GM21423 (cell line): ENCODE results near the gene S100A12.

ENCODE experiments used
- ATAC-seq: cut with Tn5 transposase; IDR thresholded peaks from one replicate; pipeline ENCODE4 v1.9.1; 2021; ENCODE audit warnings: mild to moderate bottlenecking, moderate library complexity; ENCODE audit not compliant: unreplicated experiment

Gene S100A12

GRCh38 chr1:153370146-153370545 is 5.3 kb downstream of the S100A12 start:
- no peak for ATAC-seq

GRCh38 chr1:153368495-153368894 is 6.9 kb downstream of the S100A12 start:
- ATAC-seq: no peak

- no peak for ATAC-seq
Measured at GRCh38 chr1:153367090-153367489, 8.3 kb downstream of the S100A12 start.

GRCh38 chr1:153366261-153366660 is 9.2 kb downstream of the S100A12 start:
- ATAC-seq: no peak

GRCh38 chr1:153365696-153366095 is 9.7 kb downstream of the S100A12 start:
- ATAC-seq: no peak

- no peak for ATAC-seq
Measured at GRCh38 chr1:153364766-153365666, 10.4 kb downstream of the S100A12 start.

GRCh38 chr1:153364156-153364555 is 11.3 kb downstream of the S100A12 start:
- no peak for ATAC-seq

GRCh38 chr1:153363641-153364040 is 11.8 kb downstream of the S100A12 start:
- ATAC-seq: no peak

- no peak for ATAC-seq
Measured at GRCh38 chr1:153362187-153362775, 13.1 kb downstream of the S100A12 start.

- no peak for ATAC-seq
Measured at GRCh38 chr1:153361480-153362109, 13.8 kb downstream of the S100A12 start.

- no peak for ATAC-seq
Measured at GRCh38 chr1:153360592-153361479, 14.6 kb downstream of the S100A12 start.

GRCh38 chr1:153360190-153360589 is 15.2 kb downstream of the S100A12 start:
- ATAC-seq: no peak

- no peak for ATAC-seq
Measured at GRCh38 chr1:153359241-153359640, 16.2 kb downstream of the S100A12 start.

- no peak for ATAC-seq
Measured at GRCh38 chr1:153358691-153358975, 16.8 kb downstream of the S100A12 start.

- no peak for ATAC-seq
Measured at GRCh38 chr1:153357853-153358690, 17.3 kb downstream of the S100A12 start, which contains the start of gene S100A9. S100A9 (plus strand) TSS chr1:153357854; CDS start chr1:153358284, 430 bp downstream.

GRCh38 chr1:153357076-153357852 is 18.2 kb downstream of the S100A12 start:
- no peak for ATAC-seq

GRCh38 chr1:153356392-153357075 is 18.9 kb downstream of the S100A12 start:
- ATAC-seq: no peak

GRCh38 chr1:153355445-153356071 is 19.9 kb downstream of the S100A12 start:
- ATAC-seq: no peak
